Measurements from ENCODE around the gene CYP46A1.
"Not testable (repeated sequence)": the region's sequence is repeated elsewhere in the genome, so short reads cannot be mapped to it uniquely, and the experiment has no call there.

Gene CYP46A1

GRCh38 chr14:99760817-99761216 is 76.7 kb downstream of the CYP46A1 start:
- no peak for ATAC-seq

- ATAC-seq: not testable (repeated sequence)
These were observed 78.8 kb downstream of the CYP46A1 start for GRCh38 chr14:99762911-99763310.

GRCh38 chr14:99763527-99764221 is 79.6 kb downstream of the CYP46A1 start:
- no peak for ATAC-seq

- no peak for ATAC-seq
These were observed 80.2 kb downstream of the CYP46A1 start for GRCh38 chr14:99764222-99764706.

GRCh38 chr14:99768381-99768780 is 84.3 kb downstream of the CYP46A1 start:
- no peak for ATAC-seq

- no peak for ATAC-seq
These were observed 85.0 kb downstream of the CYP46A1 start for GRCh38 chr14:99769123-99769522.

GRCh38 chr14:99769799-99770198 is 85.7 kb downstream of the CYP46A1 start:
- ATAC-seq: no peak

- no peak for ATAC-seq
These were observed 88.5 kb downstream of the CYP46A1 start for GRCh38 chr14:99772371-99773283.

GRCh38 chr14:99773521-99774497 is 89.7 kb downstream of the CYP46A1 start:
- no peak for ATAC-seq

- ATAC-seq: no peak
These were observed 90.6 kb downstream of the CYP46A1 start for GRCh38 chr14:99774556-99775307.

- no peak for ATAC-seq
These were observed 91.3 kb downstream of the CYP46A1 start for GRCh38 chr14:99775351-99775750.
